Stimulated activated naive B cell treated with anti-CD40 and anti-IgM and Interleukin-4, amounts not matched to agents 10 μg/mL and 1 μg/mL and 100 μg/mL, for 72 hours (primary cell): ENCODE results near the gene INTS6.

Experiments used
- ATAC-seq, 2 donors: fragments of 150-1000 bp; cut with Tn5 transposase; replicated peaks; 2 replicates each; pipeline ENCODE4 v1.10.0; 2021; ENCODE audit warnings: moderate library complexity in 1 of 2
- DNase-seq: peaks from one replicate; pipeline ENCODE4 v3.0.0; 2021
- H3K27ac Mint-ChIP-seq: one replicate; pipeline ENCODE4 v1.8.0; 2022; ENCODE audit warnings: mild to moderate bottlenecking, mixed read lengths
- H3K27me3 Mint-ChIP-seq, 2 donors: one replicate each; pipeline ENCODE4 v1.8.0; 2022; ENCODE audit warnings: mixed read lengths in 2 of 2
- H3K36me3 Mint-ChIP-seq, 2 donors: one replicate each; pipeline ENCODE4 v1.8.0; 2022; ENCODE audit warnings: mixed read lengths in 2 of 2, mild to moderate bottlenecking in 1 of 2
- H3K4me1 Mint-ChIP-seq, 2 donors: one replicate each; pipeline ENCODE4 v1.8.0; 2022; ENCODE audit warnings: mixed read lengths in 2 of 2, mild to moderate bottlenecking in 1 of 2
- H3K4me3 Mint-ChIP-seq, 2 donors: one replicate each; pipeline ENCODE4 v1.8.0; 2022; ENCODE audit warnings: mild to moderate bottlenecking in 2 of 2, mixed read lengths in 2 of 2, moderate library complexity in 1 of 2
- H3K9me3 Mint-ChIP-seq, 2 donors: one replicate each; pipeline ENCODE4 v1.8.0; 2022; ENCODE audit warnings: mixed read lengths in 2 of 2, mild to moderate bottlenecking in 1 of 2

INTS6 gene

DNA sequence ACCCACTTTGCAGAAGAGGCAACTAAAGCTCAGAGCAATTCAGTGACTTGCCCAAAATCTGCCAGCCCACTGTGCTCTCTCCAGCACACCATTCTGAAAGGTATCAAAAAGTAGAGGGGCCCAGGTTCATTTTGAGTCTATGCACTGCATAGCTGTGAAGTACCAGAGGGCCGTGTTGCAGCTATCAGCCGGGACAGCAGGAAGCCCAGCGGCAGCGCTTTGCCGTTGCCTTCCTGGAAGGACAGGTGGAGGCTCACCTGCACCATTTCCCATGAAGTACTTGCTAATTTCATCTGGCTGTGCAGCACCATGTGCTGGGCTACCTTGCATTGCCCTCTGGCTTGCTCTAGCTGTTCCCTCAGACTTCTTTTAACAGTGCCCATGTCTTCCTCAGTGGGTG lies 116.1 kb downstream of the INTS6 start:
- Mint-ChIP-seq H3K27ac (no peak overlapping the region), H3K27me3 (no peaks in the 10 kb centered on the region), H3K4me3 (no peak overlapping the region), H3K9me3 (no peaks in the 10 kb centered on the region), H3K36me3 (no peaks in the 10 kb centered on the region), H3K4me1 (peaks cover under 1 to 4% of the 10 kb centered on the region in 2 donors)
- no peak for DNase-seq
- no peak for ATAC-seq

DNA sequence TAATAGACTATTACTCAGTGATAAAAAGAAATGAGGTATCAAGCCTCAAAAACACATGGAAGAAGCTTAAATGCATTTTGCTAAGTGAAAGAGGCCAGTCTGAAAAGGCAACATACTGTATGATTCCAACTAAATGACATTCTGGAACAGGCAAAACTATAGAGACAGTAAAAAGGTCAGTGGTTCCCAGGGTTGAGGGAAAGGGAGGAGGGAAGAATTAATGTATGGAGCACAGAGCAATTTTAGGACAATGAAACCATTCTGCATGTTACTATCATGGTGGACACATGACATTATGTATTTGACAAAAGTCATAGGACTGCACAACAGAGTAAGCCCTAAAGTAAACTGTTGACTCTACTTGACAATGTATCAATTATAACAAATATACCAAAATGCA lies 119.0 kb downstream of the INTS6 start:
- DNase-seq (no peak), ATAC-seq (no peak)
- Mint-ChIP-seq H3K27ac (no peak overlapping the region), H3K9me3 (no peaks in the 10 kb centered on the region), H3K27me3 (no peaks in the 10 kb centered on the region), H3K4me1 (peaks cover 13 to 19% of the 10 kb centered on the region in 2 donors), H3K4me3 (no peak overlapping the region), H3K36me3 (no peaks in the 10 kb centered on the region)

DNA sequence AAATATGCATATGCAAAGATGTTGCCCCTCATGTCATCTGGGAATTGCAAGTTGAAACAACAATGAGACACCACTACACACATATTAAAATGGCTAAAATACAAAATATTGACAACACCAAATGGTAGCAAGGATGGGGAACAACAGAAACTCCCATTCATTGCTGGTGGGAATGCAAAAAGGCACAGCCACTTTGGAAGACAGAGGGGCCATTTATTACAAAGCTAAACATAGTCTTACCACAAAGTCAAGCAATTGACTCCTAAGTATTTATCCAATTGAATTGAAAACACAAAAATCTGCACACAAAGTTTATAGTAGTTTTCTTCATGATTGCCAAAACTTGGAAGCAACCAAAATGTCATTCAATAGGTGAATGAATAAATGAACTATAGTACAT lies 119.4 kb downstream of the INTS6 start:
- no peaks in the 10 kb centered on the region for H3K36me3 Mint-ChIP-seq
- ATAC-seq (no peak), DNase-seq (no peak)
- no peaks in the 10 kb centered on the region for H3K27me3 Mint-ChIP-seq
- no peak overlapping the region for H3K27ac Mint-ChIP-seq
- H3K9me3 Mint-ChIP-seq: no peaks in the 10 kb centered on the region
- peaks cover 13 to 19% of the 10 kb centered on the region in 2 donors for H3K4me1 Mint-ChIP-seq
- no peak overlapping the region for H3K4me3 Mint-ChIP-seq

DNA sequence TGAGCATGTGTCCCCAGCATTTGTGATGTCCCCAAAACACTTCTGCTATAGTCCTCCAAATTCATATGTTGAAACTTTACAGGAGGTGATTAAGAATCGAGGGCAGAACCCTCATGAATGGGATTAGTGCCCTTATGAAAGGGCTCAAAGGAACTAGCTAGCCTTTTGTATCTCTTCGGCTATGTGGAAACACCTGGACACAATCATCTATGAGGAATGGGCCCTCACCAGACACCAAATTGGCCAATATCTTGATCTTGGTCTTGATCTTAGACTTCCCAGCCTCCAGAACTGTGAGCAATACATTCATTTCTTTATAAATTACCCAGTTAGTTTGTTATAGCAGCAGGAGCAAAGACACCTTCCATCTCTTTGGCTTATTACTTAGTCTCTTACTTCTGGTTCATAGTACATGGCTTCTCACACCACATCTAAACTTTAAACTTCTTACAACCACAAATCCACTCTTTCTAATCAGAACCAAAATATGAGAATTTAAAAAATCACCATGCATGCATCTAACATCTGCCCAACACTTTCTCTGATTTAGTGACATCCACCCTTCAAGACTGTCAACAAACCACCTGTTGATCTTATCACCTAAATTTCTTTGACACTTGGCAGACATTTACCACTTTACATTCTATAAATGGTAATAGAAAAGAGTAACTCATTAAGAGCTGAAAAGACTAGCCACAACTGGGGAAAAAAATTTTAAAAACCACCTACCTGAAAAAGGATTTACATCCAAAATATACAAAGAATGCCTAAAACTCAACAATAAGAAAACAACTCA lies 120.1 kb downstream of the INTS6 start:
- peaks cover 13 to 19% of the 10 kb centered on the region in 2 donors for H3K4me1 Mint-ChIP-seq
- DNase-seq: no peak
- H3K4me3 Mint-ChIP-seq: no peak overlapping the region

DNA sequence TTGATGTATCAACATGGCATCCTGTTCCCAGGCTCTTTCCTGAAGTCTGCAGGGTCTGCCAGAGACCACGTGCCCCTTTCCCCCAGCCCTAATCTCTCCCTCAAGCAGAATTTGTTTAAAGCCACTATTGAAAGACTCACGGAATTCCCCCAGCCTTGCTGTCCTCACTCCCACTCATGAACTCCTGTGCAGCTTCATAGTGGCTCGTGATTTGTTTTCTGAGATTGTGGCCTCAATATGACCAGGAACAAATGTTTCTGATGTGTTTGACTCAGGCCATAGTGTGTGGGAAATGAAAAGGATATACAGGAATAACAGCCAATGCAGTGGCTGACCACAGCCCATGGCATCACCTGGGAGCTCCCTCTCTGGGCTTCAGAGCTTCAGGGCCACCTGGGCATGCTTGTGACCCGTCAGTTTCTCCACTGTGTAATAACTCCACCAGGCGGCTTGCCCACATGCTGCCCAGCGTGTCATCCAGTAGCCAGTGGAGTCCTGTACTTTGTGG lies 121.4 kb downstream of the INTS6 start:
- H3K27me3 Mint-ChIP-seq: no peaks in the 10 kb centered on the region
- H3K36me3 Mint-ChIP-seq: no peaks in the 10 kb centered on the region
- peak; percentile 76 to 79 for ATAC-seq
- peak overlapping the region; percentile 52 for H3K27ac Mint-ChIP-seq
- peak overlapping the region; percentile 53 to 57 for H3K4me3 Mint-ChIP-seq
- H3K9me3 Mint-ChIP-seq: no peaks in the 10 kb centered on the region
- H3K4me1 Mint-ChIP-seq: peaks cover 13 to 19% of the 10 kb centered on the region in 2 donors
- peak; percentile 14 for DNase-seq

More for the DNA sequence above, 120.1 kb downstream of the INTS6 start:
- Mint-ChIP-seq H3K9me3 (no peaks in the 10 kb centered on the region), H3K27me3 (no peaks in the 10 kb centered on the region), H3K27ac (no peak overlapping the region), H3K36me3 (no peaks in the 10 kb centered on the region)
- ATAC-seq: no peak

DNA sequence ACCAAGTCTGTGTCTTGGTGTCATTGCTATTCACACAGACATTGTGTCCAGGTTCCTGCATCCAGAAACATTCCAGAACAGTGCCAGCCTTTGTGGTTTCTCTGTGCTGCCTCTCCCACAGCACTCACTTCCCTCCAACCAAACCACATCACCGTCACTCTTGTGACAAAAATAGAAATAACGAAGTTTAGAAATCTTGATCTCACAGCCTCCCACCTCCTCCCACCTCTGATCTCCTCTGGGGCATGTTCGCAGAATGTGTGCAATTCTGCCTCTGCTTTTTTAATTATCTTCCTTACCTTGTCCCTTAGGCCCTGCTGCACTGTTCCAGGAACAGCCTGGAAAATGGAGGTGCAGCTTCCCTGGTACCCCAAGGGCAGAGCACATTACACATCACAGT lies 122.0 kb downstream of the INTS6 start:
- Mint-ChIP-seq H3K4me3 (peak overlapping the region; percentile 53 to 57), H3K9me3 (no peaks in the 10 kb centered on the region), H3K27me3 (peaks cover 0 to 3% of the 10 kb centered on the region in 2 donors), H3K36me3 (no peaks in the 10 kb centered on the region), H3K4me1 (peaks cover 15 to 22% of the 10 kb centered on the region in 2 donors), H3K27ac (peak overlapping the region; percentile 49)
- ATAC-seq (peak; percentile 79 to 83), DNase-seq (peak; percentile 8)

DNA sequence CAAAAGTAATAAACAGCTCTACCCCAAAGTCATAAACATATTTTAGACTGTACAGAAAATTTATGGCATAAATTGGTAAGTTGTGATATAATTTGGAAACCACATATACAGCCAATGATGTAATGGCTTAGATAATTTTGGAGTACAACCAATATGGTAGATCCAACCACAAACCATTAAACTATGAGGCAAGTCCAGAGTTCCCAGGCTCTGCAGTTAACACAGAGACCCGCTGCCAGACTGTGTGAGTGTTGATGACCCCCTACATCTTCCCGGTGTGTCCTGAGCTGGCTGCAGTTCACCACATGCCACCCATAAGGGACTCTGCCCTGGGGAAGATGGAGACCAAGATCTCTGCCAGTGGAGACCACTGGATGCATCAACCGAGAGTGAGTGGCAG lies 123.2 kb downstream of the INTS6 start:
- Mint-ChIP-seq H3K9me3 (no peaks in the 10 kb centered on the region), H3K4me1 (peaks cover 16 to 24% of the 10 kb centered on the region in 2 donors), H3K27me3 (peaks cover 0 to 6% of the 10 kb centered on the region in 2 donors), H3K36me3 (no peaks in the 10 kb centered on the region), H3K27ac (no peak overlapping the region), H3K4me3 (no peak overlapping the region)
- no peak for DNase-seq
- no peak for ATAC-seq

DNA sequence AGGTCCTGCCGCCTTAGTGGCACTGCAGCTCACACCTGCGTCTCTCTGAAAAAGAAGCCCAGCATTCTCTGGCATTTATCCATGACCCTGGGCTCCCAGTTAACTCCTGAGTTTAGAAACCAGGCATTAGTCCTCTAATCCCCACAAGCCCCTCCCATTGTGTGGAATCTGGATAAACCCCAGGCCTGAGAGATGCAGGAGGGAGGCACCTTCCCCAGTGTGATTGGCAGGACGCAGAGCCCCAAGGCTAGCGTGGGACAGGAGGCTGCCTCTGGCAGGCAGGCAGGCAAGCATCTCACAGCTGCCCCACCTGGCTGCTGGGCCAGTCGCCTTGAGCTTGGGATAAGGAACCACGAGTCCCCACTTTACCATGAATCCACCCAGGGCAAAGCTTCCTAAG lies 124.3 kb downstream of the INTS6 start:
- H3K4me1 Mint-ChIP-seq: peaks cover 16 to 24% of the 10 kb centered on the region in 2 donors
- ATAC-seq (no peak), DNase-seq (no peak)
- no peak overlapping the region for H3K27ac Mint-ChIP-seq
- peaks cover 0 to 2% of the 10 kb centered on the region in 2 donors for H3K36me3 Mint-ChIP-seq
- peaks cover 0 to 6% of the 10 kb centered on the region in 2 donors for H3K27me3 Mint-ChIP-seq
- H3K9me3 Mint-ChIP-seq: no peaks in the 10 kb centered on the region
- H3K4me3 Mint-ChIP-seq: no peak overlapping the region

DNA sequence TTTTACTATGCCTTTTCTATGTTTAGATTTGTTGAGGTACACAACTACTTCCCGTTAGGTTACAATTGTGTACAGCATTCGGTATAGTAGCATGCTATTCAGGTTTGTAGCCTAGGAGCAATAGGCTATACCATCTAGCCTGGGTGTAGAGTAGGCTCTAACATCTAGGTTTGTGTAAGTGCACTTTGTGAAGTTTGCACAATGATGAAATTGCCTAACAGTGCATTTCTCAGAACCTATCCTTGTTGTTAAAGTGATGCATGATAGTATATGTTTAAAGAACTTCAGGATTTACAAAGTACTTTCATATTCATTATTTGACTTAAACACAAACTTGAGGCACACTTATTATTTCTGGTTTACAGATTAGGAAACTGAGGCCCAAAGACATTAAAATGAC lies 124.9 kb downstream of the INTS6 start:
- Mint-ChIP-seq H3K4me1 (peaks cover 16 to 24% of the 10 kb centered on the region in 2 donors), H3K4me3 (no peak overlapping the region), H3K9me3 (no peaks in the 10 kb centered on the region), H3K27ac (no peak overlapping the region), H3K27me3 (peaks cover 3 to 6% of the 10 kb centered on the region in 2 donors), H3K36me3 (peaks cover 0 to 2% of the 10 kb centered on the region in 2 donors)
- ATAC-seq: no peak
- DNase-seq: no peak

DNA sequence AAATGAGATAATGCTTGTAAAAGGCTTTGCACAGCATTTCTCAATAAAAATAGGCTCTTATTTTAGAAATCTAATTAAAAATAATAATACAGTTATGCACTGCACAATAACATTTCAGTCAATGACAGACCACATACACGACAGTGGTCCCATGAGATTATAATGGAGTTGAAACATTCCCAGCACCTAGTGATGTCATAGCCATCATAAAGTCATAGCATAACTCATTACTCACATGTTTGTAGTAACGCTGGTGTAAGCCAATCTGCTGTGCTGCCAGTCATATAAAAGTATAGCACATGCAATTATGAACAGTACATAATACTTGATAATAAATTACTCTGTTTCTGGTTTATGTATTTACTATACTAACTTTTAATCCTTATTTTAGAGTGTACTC lies 126.1 kb downstream of the INTS6 start:
- no peak for DNase-seq
- H3K4me3 Mint-ChIP-seq: no peak overlapping the region
- no peak for ATAC-seq
- peaks cover 15 to 21% of the 10 kb centered on the region in 2 donors for H3K4me1 Mint-ChIP-seq
- H3K36me3 Mint-ChIP-seq: peaks cover 0 to 2% of the 10 kb centered on the region in 2 donors
- no peak overlapping the region for H3K27ac Mint-ChIP-seq
- no peaks in the 10 kb centered on the region for H3K9me3 Mint-ChIP-seq
- peaks cover 3 to 6% of the 10 kb centered on the region in 2 donors for H3K27me3 Mint-ChIP-seq

DNA sequence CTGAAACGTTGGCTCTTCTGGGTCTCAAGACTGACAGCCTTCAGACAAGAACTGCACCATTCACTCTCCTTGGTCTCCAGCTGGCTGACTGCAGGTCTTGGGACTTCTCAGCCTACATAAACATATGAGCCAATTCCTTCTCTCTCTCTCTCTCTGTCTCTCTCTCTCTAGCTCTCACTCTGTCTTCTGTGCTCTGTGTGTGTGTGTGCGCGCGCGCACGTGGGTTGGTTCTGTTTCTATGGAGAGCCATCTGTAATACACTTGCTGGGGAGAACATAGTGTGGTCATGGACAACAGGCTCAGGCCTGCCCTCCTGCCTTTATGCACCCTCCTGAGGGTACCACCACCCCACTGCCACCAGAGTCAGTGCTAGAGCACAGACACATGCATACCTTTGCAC lies 127.0 kb downstream of the INTS6 start:
- H3K9me3 Mint-ChIP-seq: no peaks in the 10 kb centered on the region
- peaks cover 3 to 6% of the 10 kb centered on the region in 2 donors for H3K27me3 Mint-ChIP-seq
- DNase-seq (no peak), ATAC-seq (no peak)
- H3K4me1 Mint-ChIP-seq: peaks cover 6 to 11% of the 10 kb centered on the region in 2 donors
- no peak overlapping the region for H3K27ac Mint-ChIP-seq
- no peak overlapping the region for H3K4me3 Mint-ChIP-seq
- H3K36me3 Mint-ChIP-seq: peaks cover 0 to 2% of the 10 kb centered on the region in 2 donors

DNA sequence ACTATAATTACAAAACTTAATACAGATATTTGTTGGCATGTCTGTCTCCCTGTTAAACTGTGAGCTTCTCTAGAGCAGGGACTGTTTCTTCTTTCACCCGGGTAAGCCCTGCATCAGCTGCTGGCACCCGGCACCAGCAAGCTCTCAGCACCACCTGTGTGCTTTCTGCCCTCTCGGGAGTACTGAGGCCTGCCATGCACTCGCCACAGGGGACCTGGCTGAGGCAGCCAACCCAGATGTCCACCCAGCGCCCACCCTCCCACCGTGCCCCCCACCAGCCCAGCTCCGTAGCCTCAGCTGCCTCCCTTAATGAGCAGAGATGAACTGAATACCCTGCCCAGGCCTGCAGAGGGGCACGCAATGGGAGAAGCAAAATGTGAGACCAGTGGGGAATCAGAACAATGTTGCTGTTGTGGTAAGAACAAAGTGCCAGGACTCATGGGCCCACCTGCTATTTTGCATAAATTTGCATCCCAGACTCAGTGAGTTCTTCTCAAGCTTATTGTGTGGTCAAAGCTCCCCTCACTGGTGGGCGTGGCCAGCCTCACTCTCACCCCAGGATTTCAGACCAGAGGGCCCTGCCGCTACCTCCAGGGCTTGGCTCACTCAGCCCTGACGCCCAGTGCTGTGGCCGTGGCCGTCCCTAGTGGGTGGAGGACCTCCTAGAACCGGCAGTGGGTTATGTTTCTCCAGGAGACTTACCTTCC lies 128.0 kb downstream of the INTS6 start:
- no peak for DNase-seq
- peak; percentile 54 to 56 for ATAC-seq
- Mint-ChIP-seq H3K9me3 (no peaks in the 10 kb centered on the region), H3K27ac (no peak overlapping the region), H3K4me1 (peaks cover 2 to 6% of the 10 kb centered on the region in 2 donors), H3K36me3 (peaks cover 0 to 2% of the 10 kb centered on the region in 2 donors), H3K27me3 (peaks cover 3 to 6% of the 10 kb centered on the region in 2 donors), H3K4me3 (no peak overlapping the region)

DNA sequence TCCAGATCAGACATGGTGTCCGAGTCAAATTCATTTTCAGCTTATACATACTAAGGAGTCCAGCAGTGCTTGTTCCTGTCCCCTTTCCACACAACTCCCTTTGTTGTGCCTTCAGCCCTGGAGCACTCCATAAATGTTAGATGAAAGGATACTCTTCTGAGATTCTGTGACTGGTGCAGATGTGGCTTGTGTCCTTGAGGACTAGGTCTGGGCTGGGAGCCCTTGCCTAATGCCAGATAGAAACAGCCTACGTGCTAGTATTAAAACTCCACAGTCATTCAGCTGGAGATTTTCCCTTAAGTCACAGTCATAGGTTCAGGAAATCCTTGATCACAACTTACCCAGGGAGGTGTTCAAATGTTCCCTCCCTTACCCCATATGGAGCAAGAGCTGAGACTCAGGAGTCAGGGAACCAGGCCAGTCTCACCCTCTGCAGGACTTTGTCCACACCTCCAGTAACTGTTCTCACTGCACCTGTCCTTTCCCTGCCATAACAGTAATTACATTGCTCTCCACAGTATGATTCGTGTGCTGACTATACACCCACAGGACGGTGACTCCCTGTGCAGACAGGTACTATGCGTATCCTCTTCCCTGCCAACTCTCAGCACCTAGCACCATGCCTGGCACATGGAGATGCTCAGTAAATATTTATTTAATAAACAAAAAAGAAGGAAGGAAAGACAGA lies 128.9 kb downstream of the INTS6 start:
- ATAC-seq (no peak), DNase-seq (no peak)
- no peak overlapping the region for H3K4me3 Mint-ChIP-seq
- no peaks in the 10 kb centered on the region for H3K9me3 Mint-ChIP-seq
- H3K27me3 Mint-ChIP-seq: peaks cover 3 to 6% of the 10 kb centered on the region in 2 donors
- H3K36me3 Mint-ChIP-seq: peaks cover 0 to 2% of the 10 kb centered on the region in 2 donors
- H3K27ac Mint-ChIP-seq: no peak overlapping the region
- peaks cover 2 to 6% of the 10 kb centered on the region in 2 donors for H3K4me1 Mint-ChIP-seq

DNA sequence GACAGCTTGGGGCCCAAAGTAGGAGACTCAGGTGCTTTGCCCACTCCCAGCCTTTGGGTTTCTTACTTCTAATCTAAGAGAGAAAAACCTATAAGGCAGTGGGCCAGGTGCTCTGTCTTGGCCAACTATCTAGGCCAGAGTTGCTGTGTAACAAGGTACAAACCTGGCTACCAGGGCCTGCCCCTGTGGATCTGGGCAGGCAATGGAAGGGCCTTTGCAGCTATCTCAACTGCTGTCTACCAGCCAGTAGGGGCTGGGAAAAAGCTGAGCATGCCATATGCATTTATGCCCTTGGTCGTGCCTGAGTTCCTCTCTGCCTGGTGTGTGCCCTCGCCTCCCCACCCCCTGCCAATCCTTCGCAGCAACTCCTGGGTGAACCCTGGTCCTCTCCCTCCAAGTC lies 130.0 kb downstream of the INTS6 start:
- Mint-ChIP-seq H3K36me3 (peaks cover 0 to 2% of the 10 kb centered on the region in 2 donors), H3K9me3 (no peaks in the 10 kb centered on the region), H3K4me1 (peaks cover 2 to 6% of the 10 kb centered on the region in 2 donors), H3K27ac (no peak overlapping the region), H3K4me3 (no peak overlapping the region), H3K27me3 (peaks cover 3 to 6% of the 10 kb centered on the region in 2 donors)
- ATAC-seq (no peak), DNase-seq (no peak)
